Breast epithelium (tissue), 3 donors: ENCODE data around the gene SPTSSB.

Source experiments
- CTCF ChIP-seq, 3 donors: fragments of 450-650 bp; IDR thresholded peaks; one replicate each; pipeline ENCODE4 v1.5.1; 2016 to 2017; ENCODE audit warnings: antibody characterized with exemption in 3 of 3, mild to moderate bottlenecking in 3 of 3, moderate library complexity in 3 of 3
- POLR2A ChIP-seq: fragments of 450-650 bp; IDR thresholded peaks from one replicate; pipeline ENCODE4 v1.6.1; 2016; ENCODE audit warnings: antibody characterized with exemption, mild to moderate bottlenecking, moderate library complexity

GRCh38 chr3:161412123-161412522 is 40.8 kb upstream of the SPTSSB start:
- TF ChIP-seq CTCF (IDR thresholded peaks at IDR 0.05): no peak
- TF ChIP-seq POLR2A: no peak
